Thoracic aorta (tissue), 2 donors: ENCODE measurements around the gene PTPN5. TPM values are rescaled to one million over a fixed set of nuclear protein-coding genes. Genes with fewer than 3 reads are reported as not detected.

Source experiments
- ATAC-seq: fragments of 150-250 bp; one replicate; pipeline ENCODE4 v1.8.0; 2017; ENCODE audit warnings: low read depth; ENCODE audit not compliant: insufficient number of reproducible peaks, low FRiP score
- DNase-seq: peaks from one replicate; pipeline ENCODE4 v3.0.0-alpha.2; 2020; ENCODE audit warnings: low spot score
- H3K27ac ChIP-seq, 2 donors: fragments of 200-600 bp; sonication (generic); 1 replicate in 1 of 2; 2 replicates in 1 of 2; pipeline ENCODE4 v1.5.1; 2016; ENCODE audit warnings: mild to moderate bottlenecking in 2 of 2, moderate library complexity in 2 of 2
- H3K27me3 ChIP-seq: fragments of 200-600 bp; sonication (generic); replicated peaks from 2 replicates; pipeline ENCODE4 v1.6.0; 2016; ENCODE audit warnings: mild to moderate bottlenecking; ENCODE audit not compliant: insufficient read depth
- H3K36me3 ChIP-seq: fragments of 200-600 bp; sonication (generic); one replicate; pipeline ENCODE4 v1.5.1; 2016
- H3K4me1 ChIP-seq, 2 donors: fragments of 200-600 bp; sonication (generic); 1 replicate in 1 of 2; 2 replicates in 1 of 2; pipeline versions ENCODE4 v1.5.1 to v1.6.0; 2016; ENCODE audit warnings: low read depth in 2 of 2, mild to moderate bottlenecking in 1 of 2; ENCODE audit not compliant: control insufficient read depth in 1 of 2
- H3K4me3 ChIP-seq: fragments of 200-600 bp; sonication (generic); 2 replicates; pipeline ENCODE4 v1.5.1; 2016; ENCODE audit warnings: mild to moderate bottlenecking
- H3K9me3 ChIP-seq: fragments of 200-600 bp; sonication (generic); 2 replicates; pipeline ENCODE4 v1.5.1; 2016
- CTCF ChIP-seq: fragments of 200-600 bp; sonication (generic); IDR thresholded peaks from one replicate; pipeline ENCODE4 v1.5.1; 2019; ENCODE audit warnings: antibody characterized with exemption
- total RNA-seq, 2 donors: library from RNA; depleted of rRNA; stranded (reverse); fragments of >200 nt; gene quantifications; one replicate each; pipeline versions ENCODE4 v1.1.0 to v1.2.3, GENCODE V29; 2016

The PTPN5 gene
- total RNA-seq, 2 donors from 2014 or later, result 2.2 to 6.1 TPM

- Histone ChIP-seq H3K36me3 (no peaks in the 10 kb centered on the region), H3K4me1 (peaks cover 8 to 19% of the 10 kb centered on the region in 2 donors), H3K27me3 (no peaks in the 10 kb centered on the region), H3K9me3 (no peaks in the 10 kb centered on the region), H3K27ac (peak overlapping the region in 1 of 2 donors; percentile 8), H3K4me3 (peak overlapping the region; percentile 75)
- DNase-seq (no peak), ATAC-seq (no peak)
- no peak for TF ChIP-seq CTCF
Measured at GRCh38 chr11:18705651-18706281, 85.8 kb downstream of the PTPN5 start.

- ATAC-seq, result no peak
- Histone ChIP-seq H3K4me1 (peaks cover 10 to 23% of the 10 kb centered on the region in 2 donors), H3K27me3 (no peaks in the 10 kb centered on the region), H3K27ac (no peak overlapping the region), H3K4me3 (no peak overlapping the region), H3K9me3 (no peaks in the 10 kb centered on the region), H3K36me3 (no peaks in the 10 kb centered on the region)
- no peak for TF ChIP-seq CTCF
- DNase-seq, result no peak
Measured at GRCh38 chr11:18704698-18705097, 86.9 kb downstream of the PTPN5 start.

GRCh38 chr11:18704045-18704645, 87.5 kb downstream of the PTPN5 start:
- Histone ChIP-seq H3K4me3 (no peak overlapping the region), H3K4me1 (peaks cover 12 to 29% of the 10 kb centered on the region in 2 donors), H3K27me3 (no peaks in the 10 kb centered on the region), H3K9me3 (no peaks in the 10 kb centered on the region), H3K27ac (no peak overlapping the region), H3K36me3 (no peaks in the 10 kb centered on the region)
- no peak for TF ChIP-seq CTCF
- DNase-seq (no peak), ATAC-seq (no peak)

- no peaks in the 10 kb centered on the region for H3K36me3 ChIP-seq
- H3K27ac ChIP-seq, result no peak overlapping the region
- H3K9me3 ChIP-seq, result no peaks in the 10 kb centered on the region
- peaks cover 12 to 30% of the 10 kb centered on the region in 2 donors for H3K4me1 ChIP-seq
- ATAC-seq (no peak), DNase-seq (no peak)
- no peaks in the 10 kb centered on the region for H3K27me3 ChIP-seq
- no peak overlapping the region for H3K4me3 ChIP-seq
- TF ChIP-seq CTCF, result no peak
Measured at GRCh38 chr11:18703001-18703763, 88.4 kb downstream of the PTPN5 start.

GRCh38 chr11:18701614-18702216, 89.9 kb downstream of the PTPN5 start:
- Histone ChIP-seq H3K27me3 (no peaks in the 10 kb centered on the region), H3K9me3 (no peaks in the 10 kb centered on the region), H3K36me3 (no peaks in the 10 kb centered on the region), H3K4me3 (no peak overlapping the region), H3K4me1 (peaks cover 16 to 29% of the 10 kb centered on the region in 2 donors), H3K27ac (no peak overlapping the region)
- no peak for ATAC-seq
- TF ChIP-seq CTCF, result no peak
- DNase-seq, result no peak
